ENCODE measurements around the gene ZNF74. TPM values are rescaled to one million over a fixed set of nuclear protein-coding genes. Genes with fewer than 3 reads are reported as not detected.

Gene ZNF74
- total RNA-seq, 4 donors from 2014 or later, result 9.8 to 15.0 (median 12.0) TPM

GRCh38 chr22:20439928-20440575, 46.1 kb downstream of the ZNF74 start:
- TF ChIP-seq CTCF (IDR thresholded peaks at IDR 0.05), result no peak
- no peak for TF ChIP-seq POLR2A (IDR thresholded peaks at IDR 0.05)
- no peak overlapping the region for H3K27ac ChIP-seq
- peaks cover 21 to 30% of the 10 kb centered on the region in 2 donors for H3K4me1 ChIP-seq
- no peaks in the 10 kb centered on the region for H3K9me3 ChIP-seq
- no peaks in the 10 kb centered on the region for H3K27me3 ChIP-seq
- intact Hi-C loops (cut with DNase I), result no loop called here
- 96 to 98% methylated on average over 3 to 5 of the region's 5 CpGs for WGBS, 2 donors
- DNase-seq, result no peak
- H3K4me3 ChIP-seq (replicated peaks in 1 of 3), result no peak overlapping the region
- H3K36me3 ChIP-seq, result peaks cover 0 to 9% of the 10 kb centered on the region in 2 donors

GRCh38 chr22:20440637-20441591, 47.0 kb downstream of the ZNF74 start:
- WGBS, 2 donors, result 64 to 72% methylated on average over 7 of the region's 13 CpGs
- DNase-seq, result peak; percentile 54 to 64
- H3K9me3 ChIP-seq, result no peaks in the 10 kb centered on the region
- intact Hi-C loops (cut with DNase I), result no loop called here
- H3K36me3 ChIP-seq, result peaks cover 0 to 14% of the 10 kb centered on the region in 2 donors
- no peak overlapping the region for H3K4me3 ChIP-seq (replicated peaks in 1 of 3)
- peaks cover 18 to 21% of the 10 kb centered on the region in 2 donors for H3K4me1 ChIP-seq
- H3K27ac ChIP-seq, result no peak overlapping the region
- no peak for TF ChIP-seq CTCF (IDR thresholded peaks at IDR 0.05)
- no peak for TF ChIP-seq POLR2A (IDR thresholded peaks at IDR 0.05)
- no peaks in the 10 kb centered on the region for H3K27me3 ChIP-seq

GRCh38 chr22:20441631-20442484, 47.9 kb downstream of the ZNF74 start:
- 84 to 91% methylated on average over 11 to 19 of the region's 21 CpGs for WGBS, 2 donors
- Histone ChIP-seq H3K27me3 (no peaks in the 10 kb centered on the region), H3K27ac (no peak overlapping the region), H3K4me1 (peaks cover 12 to 18% of the 10 kb centered on the region in 2 donors), H3K36me3 (peaks cover 0 to 20% of the 10 kb centered on the region in 2 donors), H3K9me3 (no peaks in the 10 kb centered on the region), H3K4me3 (replicated peaks in 1 of 3) (no peak overlapping the region)
- TF ChIP-seq POLR2A (IDR thresholded peaks at IDR 0.05) (no peak), CTCF (IDR thresholded peaks at IDR 0.05) (no peak)
- no peak for DNase-seq
- intact Hi-C loops (cut with DNase I), result no loop called here

GRCh38 chr22:20442485-20443284, 48.7 kb downstream of the ZNF74 start:
- TF ChIP-seq POLR2A (IDR thresholded peaks at IDR 0.05) (no peak), CTCF (IDR thresholded peaks at IDR 0.05) (no peak)
- no peaks in the 10 kb centered on the region for H3K27me3 ChIP-seq
- WGBS, 2 donors, result 76 to 82% methylated on average over 7 of the region's 7 CpGs
- DNase-seq, result no peak
- H3K4me3 ChIP-seq (replicated peaks in 1 of 3), result no peak overlapping the region
- no peak overlapping the region for H3K27ac ChIP-seq
- H3K9me3 ChIP-seq, result no peaks in the 10 kb centered on the region
- peaks cover 8 to 18% of the 10 kb centered on the region in 2 donors for H3K4me1 ChIP-seq
- intact Hi-C loops (cut with DNase I), result no loop called here
- H3K36me3 ChIP-seq, result peaks cover 0 to 20% of the 10 kb centered on the region in 2 donors
